Activated T-helper 1 cell treated with anti-CD3 and anti-CD28 coated beads, Interleukin-12 subunit alpha, Interleukin-12 subunit beta, Interleukin-2, Interleukin-4 antibody, amounts not matched to agents 30 ng/mL and 10 ng/mL and 1 ng/mL, durations not matched to agents 14 hours and 24 hours and 36 hours (primary cell): ENCODE measurements around the gene RBM11. TPM values are rescaled to one million over a fixed set of nuclear protein-coding genes. Genes with fewer than 3 reads are reported as not detected.
A peak's percentile ranks its signal among the peaks of the same experiment; 100 is the strongest.
"Not testable (repeated sequence)": the region's sequence is repeated elsewhere in the genome, so short reads cannot be mapped to it uniquely, and the experiment has no call there.

Experiments used
- DNase-seq: peaks from one replicate; pipeline ENCODE4 v3.0.0; 2021; ENCODE audit warnings: low spot score
- H3K27ac Mint-ChIP-seq: one replicate; pipeline ENCODE4 v1.8.0; 2021; ENCODE audit warnings: mild to moderate bottlenecking, mixed read lengths
- H3K27me3 Mint-ChIP-seq: one replicate; pipeline ENCODE4 v1.8.0; 2022; ENCODE audit warnings: mild to moderate bottlenecking, moderate library complexity, mixed read lengths; ENCODE audit not compliant: insufficient read depth
- H3K36me3 Mint-ChIP-seq: one replicate; pipeline ENCODE4 v1.8.0; 2021; ENCODE audit warnings: low read depth, mixed read lengths
- H3K4me1 Mint-ChIP-seq: one replicate; pipeline ENCODE4 v1.8.0; 2021; ENCODE audit warnings: low read depth, mixed read lengths
- H3K4me3 Mint-ChIP-seq: one replicate; pipeline ENCODE4 v1.8.0; 2021; ENCODE audit warnings: mild to moderate bottlenecking, moderate library complexity, mixed read lengths
- H3K9me3 Mint-ChIP-seq: one replicate; pipeline ENCODE4 v1.8.0; 2021; ENCODE audit warnings: mixed read lengths
- intact Hi-C: fragments of 100-400 bp; cut with micrococcal nuclease; formaldehyde crosslinking; loops from one replicate; pipeline ENCODE4 v1.15.1; 2024
- total RNA-seq: library from RNA; stranded (reverse); gene quantifications from 2 replicates; pipeline ENCODE4 v1.2.3, GENCODE V29; 2022

Gene RBM11
- total RNA-seq, result 0.66 and 0.86 TPM in 2 replicates

- no peaks in the 10 kb centered on the region for H3K36me3 Mint-ChIP-seq
- intact Hi-C loops, result loop anchor here (2.0 to 10.0 kb wide), 3 partner anchors 131 to 851 kb away; partner anchors contain the start of gene HSPA13
- DNase-seq, result peak; percentile 59
- peaks cover 5% of the 10 kb centered on the region for H3K4me1 Mint-ChIP-seq
- no peak within 1 kb of the TSS for H3K27ac Mint-ChIP-seq
- peaks cover 20% of the 10 kb centered on the region for H3K27me3 Mint-ChIP-seq
- peak within 1 kb of the TSS; percentile 83 for H3K4me3 Mint-ChIP-seq
- no peaks in the 10 kb centered on the region for H3K9me3 Mint-ChIP-seq
Observed at GRCh38 chr21:14215971-14216641, at the start of gene RBM11. RBM11 (plus strand) TSS chr21:14216157; CDS start chr21:14216187, 30 bp downstream.

- H3K36me3 Mint-ChIP-seq, H3K9me3 Mint-ChIP-seq, H3K27ac Mint-ChIP-seq, intact Hi-C loops, H3K4me1 Mint-ChIP-seq, H3K4me3 Mint-ChIP-seq, DNase-seq, H3K27me3 Mint-ChIP-seq: not testable (repeated sequence)
Observed at GRCh38 chr21:14166463-14167223, 49.3 kb upstream of the RBM11 start.

DNA sequence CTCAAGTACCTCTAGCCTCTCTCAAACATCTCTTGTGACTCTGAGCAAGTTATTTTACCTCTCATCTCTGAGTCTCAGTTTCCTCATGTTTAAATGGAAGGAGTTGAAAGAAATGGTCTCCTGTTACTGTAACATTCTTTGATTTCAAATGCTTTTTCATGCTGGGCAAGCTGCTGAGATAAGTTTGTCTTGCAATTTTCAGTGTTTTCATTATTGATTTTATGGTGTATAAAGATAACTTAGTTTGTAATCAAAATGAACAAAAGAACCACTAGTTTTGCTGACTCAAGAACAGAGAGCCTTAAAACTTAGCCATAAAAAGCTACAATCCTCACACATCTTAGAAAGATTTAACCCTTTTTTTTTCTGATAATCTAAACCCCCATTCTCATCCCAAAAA lies 9.7 kb upstream of the RBM11 start:
- Mint-ChIP-seq H3K27me3 (peaks cover 9% of the 10 kb centered on the region), H3K27ac (no peak overlapping the region), H3K9me3 (no peaks in the 10 kb centered on the region), H3K4me3 (no peak overlapping the region), H3K4me1 (no peaks in the 10 kb centered on the region), H3K36me3 (no peaks in the 10 kb centered on the region)
- intact Hi-C loops, result no loop called here
- no peak for DNase-seq

- H3K4me3 Mint-ChIP-seq, result no peak within 1 kb of the TSS
- no peak for DNase-seq
- H3K27ac Mint-ChIP-seq, result no peak within 1 kb of the TSS
- intact Hi-C loops, result loop anchor here (10.0 kb wide), 1 partner anchor 126 kb away; no protein-coding TSS in a partner anchor
- H3K9me3 Mint-ChIP-seq, result no peaks in the 10 kb centered on the region
- H3K4me1 Mint-ChIP-seq, result no peaks in the 10 kb centered on the region
- no peaks in the 10 kb centered on the region for H3K36me3 Mint-ChIP-seq
- peaks cover 20% of the 10 kb centered on the region for H3K27me3 Mint-ChIP-seq
Observed at GRCh38 chr21:14210738-14211137, 5.2 kb upstream of the RBM11 start, which contains the start of gene LIPI. LIPI (minus strand) TSS chr21:14210955; CDS start chr21:14210845, 110 bp downstream.

- H3K36me3 Mint-ChIP-seq, result no peaks in the 10 kb centered on the region
- H3K4me3 Mint-ChIP-seq, result no peak overlapping the region
- peaks cover 5% of the 10 kb centered on the region for H3K4me1 Mint-ChIP-seq
- no peak for DNase-seq
- no peaks in the 10 kb centered on the region for H3K9me3 Mint-ChIP-seq
- intact Hi-C loops, result loop anchor here (10.0 kb wide), 1 partner anchor 128 kb away; no protein-coding TSS in a partner anchor
- H3K27me3 Mint-ChIP-seq, result peaks cover 20% of the 10 kb centered on the region
- H3K27ac Mint-ChIP-seq, result no peak overlapping the region
Observed at GRCh38 chr21:14213164-14213563, 2.8 kb upstream of the RBM11 start.

DNA sequence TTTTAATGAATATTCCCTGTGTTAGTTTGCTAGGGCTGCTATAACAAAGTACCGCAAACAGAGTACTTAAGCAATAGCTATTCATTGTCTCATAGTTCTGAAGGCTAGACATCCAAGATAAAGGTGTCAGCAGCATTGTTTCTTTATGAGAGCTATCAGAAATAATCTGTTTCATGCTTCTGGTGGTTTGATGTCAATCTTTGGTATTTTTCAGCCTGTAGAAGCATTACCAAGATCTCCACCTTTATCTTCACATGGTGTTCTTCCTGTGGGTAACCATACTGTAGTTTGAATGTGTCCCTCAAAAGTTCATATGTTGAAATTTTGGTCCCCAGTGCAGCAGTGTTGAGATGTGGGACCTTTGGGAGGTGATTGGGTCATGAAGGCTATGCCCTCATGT lies 7.4 kb downstream of the RBM11 start:
- Mint-ChIP-seq H3K27me3 (no peaks in the 10 kb centered on the region), H3K27ac (no peak overlapping the region), H3K9me3 (no peaks in the 10 kb centered on the region), H3K4me1 (no peaks in the 10 kb centered on the region), H3K4me3 (no peak overlapping the region), H3K36me3 (no peaks in the 10 kb centered on the region)
- no peak for DNase-seq
- intact Hi-C loops, result no loop called here

DNA sequence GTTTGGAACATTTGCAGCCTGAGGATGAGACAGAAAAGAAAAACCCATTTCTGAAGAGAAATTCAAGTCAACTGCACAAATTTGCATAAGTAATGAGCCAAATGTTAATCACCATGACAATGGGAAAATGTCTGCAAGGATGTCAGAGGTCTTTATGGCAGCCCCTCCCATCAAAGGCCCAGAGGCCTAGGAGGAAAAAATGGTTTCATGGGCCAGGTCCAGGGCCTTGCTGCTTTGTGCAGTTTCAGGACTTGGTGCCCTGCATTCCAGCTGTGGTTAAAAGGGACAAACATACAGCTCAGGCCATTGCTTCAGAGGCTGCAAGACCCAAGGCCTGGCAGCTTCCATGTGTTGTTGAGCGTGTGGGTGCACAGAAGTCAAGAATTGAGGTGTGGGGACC lies 13.4 kb downstream of the RBM11 start:
- Mint-ChIP-seq H3K4me1 (no peaks in the 10 kb centered on the region), H3K4me3 (no peak overlapping the region), H3K27me3 (no peaks in the 10 kb centered on the region), H3K36me3 (no peaks in the 10 kb centered on the region), H3K9me3 (peaks cover 15% of the 10 kb centered on the region), H3K27ac (no peak overlapping the region)
- intact Hi-C loops, result no loop called here
- DNase-seq, result no peak

- no peak overlapping the region for H3K4me3 Mint-ChIP-seq
- no peaks in the 10 kb centered on the region for H3K27me3 Mint-ChIP-seq
- DNase-seq, result no peak
- H3K36me3 Mint-ChIP-seq, result no peaks in the 10 kb centered on the region
- intact Hi-C loops, result no loop called here
- H3K9me3 Mint-ChIP-seq, result peaks cover 4% of the 10 kb centered on the region
- no peak overlapping the region for H3K27ac Mint-ChIP-seq
- no peaks in the 10 kb centered on the region for H3K4me1 Mint-ChIP-seq
Observed at GRCh38 chr21:14235101-14235500, 19.1 kb downstream of the RBM11 start.

- H3K4me1 Mint-ChIP-seq, result no peaks in the 10 kb centered on the region
- intact Hi-C loops, result no loop called here
- no peaks in the 10 kb centered on the region for H3K36me3 Mint-ChIP-seq
- DNase-seq, result no peak
- no peaks in the 10 kb centered on the region for H3K27me3 Mint-ChIP-seq
- H3K27ac Mint-ChIP-seq, result no peak overlapping the region
- H3K4me3 Mint-ChIP-seq, result no peak overlapping the region
- no peaks in the 10 kb centered on the region for H3K9me3 Mint-ChIP-seq
Observed at GRCh38 chr21:14236180-14236579, 20.2 kb downstream of the RBM11 start.

DNA sequence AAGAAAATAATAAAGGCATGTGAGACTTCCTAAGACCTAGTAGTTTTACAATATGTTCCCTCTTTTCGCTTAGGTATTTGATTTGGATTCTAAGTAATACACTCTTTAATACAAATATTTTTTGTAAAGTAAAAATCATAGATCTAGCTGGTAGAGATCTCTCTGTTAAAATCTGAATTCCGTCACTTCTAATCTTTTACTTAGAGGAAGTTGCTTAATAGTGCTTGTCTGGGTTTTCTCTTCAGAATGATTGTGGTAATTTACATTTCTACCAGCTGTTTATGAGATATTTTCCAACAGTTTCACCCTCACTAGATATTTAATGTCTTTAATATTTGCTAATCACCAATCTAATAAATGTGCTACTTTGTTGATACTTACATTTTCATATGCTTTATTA lies 23.3 kb downstream of the RBM11 start:
- H3K4me1 Mint-ChIP-seq, result no peaks in the 10 kb centered on the region
- intact Hi-C loops, result no loop called here
- no peaks in the 10 kb centered on the region for H3K9me3 Mint-ChIP-seq
- H3K27me3 Mint-ChIP-seq, result no peaks in the 10 kb centered on the region
- no peak overlapping the region for H3K4me3 Mint-ChIP-seq
- DNase-seq, result no peak
- H3K27ac Mint-ChIP-seq, result no peak overlapping the region
- no peaks in the 10 kb centered on the region for H3K36me3 Mint-ChIP-seq

DNA sequence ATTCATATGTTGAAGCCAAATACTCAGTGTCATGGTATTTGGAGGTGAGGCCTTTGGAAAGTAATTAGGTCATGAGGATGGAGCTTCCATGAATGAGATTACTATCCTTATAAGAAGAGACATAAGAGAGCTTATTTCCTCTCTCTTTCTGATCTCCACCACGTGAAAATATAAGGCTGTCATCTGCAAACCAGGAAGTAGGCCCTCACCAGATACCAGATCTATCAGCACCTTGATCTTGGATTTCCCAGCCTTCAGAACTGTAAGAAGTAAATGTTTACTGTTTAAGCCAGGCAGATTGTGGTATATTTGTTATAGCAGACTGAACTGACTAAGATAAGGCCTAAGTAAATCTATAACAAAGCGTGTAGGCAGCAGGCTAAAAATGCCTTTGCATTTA lies 25.3 kb downstream of the RBM11 start:
- no peaks in the 10 kb centered on the region for H3K36me3 Mint-ChIP-seq
- H3K27me3 Mint-ChIP-seq, result no peaks in the 10 kb centered on the region
- no peak for DNase-seq
- no peak overlapping the region for H3K27ac Mint-ChIP-seq
- no peaks in the 10 kb centered on the region for H3K4me1 Mint-ChIP-seq
- no peaks in the 10 kb centered on the region for H3K9me3 Mint-ChIP-seq
- H3K4me3 Mint-ChIP-seq, result no peak overlapping the region
- intact Hi-C loops, result no loop called here

DNA sequence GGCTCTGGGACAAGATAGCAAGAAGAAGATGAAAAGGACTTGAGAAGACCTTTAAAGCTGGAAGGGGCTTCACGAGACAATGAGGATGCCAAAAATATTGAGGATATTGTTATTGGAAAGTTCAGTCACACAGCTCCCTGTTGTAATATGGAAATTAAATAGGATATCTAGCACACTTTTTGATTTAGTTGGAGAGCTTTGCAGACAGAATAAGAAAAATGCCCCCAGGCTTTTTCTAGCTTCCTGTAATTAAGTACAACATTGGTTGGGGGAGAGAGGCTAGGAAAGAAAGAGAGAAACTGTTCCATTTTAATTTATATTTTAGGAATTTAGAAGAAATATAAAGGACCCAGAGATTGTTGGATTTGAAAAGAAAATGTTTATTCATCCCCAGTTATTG lies 27.5 kb downstream of the RBM11 start:
- intact Hi-C loops, result no loop called here
- no peaks in the 10 kb centered on the region for H3K9me3 Mint-ChIP-seq
- no peak for DNase-seq

GRCh38 chr21:14243874-14244273 lies 27.9 kb downstream of the RBM11 start:
- H3K36me3 Mint-ChIP-seq, result no peaks in the 10 kb centered on the region
- intact Hi-C loops, result no loop called here
- no peaks in the 10 kb centered on the region for H3K4me1 Mint-ChIP-seq
- H3K27ac Mint-ChIP-seq, result no peak overlapping the region
- no peaks in the 10 kb centered on the region for H3K9me3 Mint-ChIP-seq
- no peak overlapping the region for H3K4me3 Mint-ChIP-seq
- H3K27me3 Mint-ChIP-seq, result peaks cover 3% of the 10 kb centered on the region
- no peak for DNase-seq

More for the DNA sequence above, 27.5 kb downstream of the RBM11 start:
- Mint-ChIP-seq H3K4me1 (no peaks in the 10 kb centered on the region), H3K27me3 (no peaks in the 10 kb centered on the region), H3K4me3 (no peak overlapping the region), H3K27ac (no peak overlapping the region), H3K36me3 (no peaks in the 10 kb centered on the region)
